IMR-90 (cell line): ENCODE measurements around the gene CD99L2. TPM values are rescaled to one million over a fixed set of nuclear protein-coding genes. Genes with fewer than 3 reads are reported as not detected.

Experiments
- ATAC-seq: fragments of 200-7000 bp; cut with Tn5 transposase; 2 replicates; pipeline ENCODE4 v1.9.1; 2020; ENCODE audit warnings: low read depth, mild to moderate bottlenecking, moderate library complexity
- BruUV-seq: library from RNA; stranded (reverse); fragments of 400-500 nt; replicated peaks from 2 replicates; lab custom pipeline; 2021; lab: Mats Ljungman, UMichigan
- CTCF ChIA-PET: fragments of 300-600 bp; formaldehyde crosslinking; extraction: SDS; loops from one replicate; lab custom pipeline; 2021; ENCODE audit warnings: antibody characterized with exemption; lab: Yijun Ruan, JAX
- POLR2A ChIA-PET: fragments of 300-600 bp; sonication (Branson Sonifier 250); formaldehyde crosslinking; loops from one replicate; lab custom pipeline; 2022; ENCODE audit warnings: antibody characterized with exemption; ENCODE audit not compliant: unreplicated experiment; lab: Charles Lee
- DNase-seq: peaks from one replicate; pipeline ENCODE4 v3.0.0; 2013
- H2AFZ ChIP-seq: replicated peaks from 2 replicates; pipeline ENCODE3; 2013; ENCODE audit warnings: low read length, mild to moderate bottlenecking; ENCODE audit not compliant: poor library complexity
- H2AK5ac ChIP-seq: 2 replicates; pipeline ENCODE4 v1.6.1; 2013; ENCODE audit warnings: low read depth, low read length, inconsistent platforms
- H2AK9ac ChIP-seq: replicated peaks from 2 replicates; pipeline ENCODE3; 2013; ENCODE audit warnings: mild to moderate bottlenecking, low read depth, low read length, moderate library complexity; ENCODE audit not compliant: poor library complexity
- H2BK120ac ChIP-seq: 2 replicates; pipeline ENCODE4 v1.6.1; 2013; ENCODE audit warnings: low read depth, low read length, inconsistent platforms
- H2BK15ac ChIP-seq: 3 replicates; pipeline ENCODE4 v1.6.1; 2013; ENCODE audit warnings: low read depth, low read length, inconsistent platforms
- H2BK20ac ChIP-seq: 2 replicates; pipeline ENCODE4 v1.6.1; 2013; ENCODE audit warnings: low read depth, mild to moderate bottlenecking, inconsistent platforms, low read length, moderate library complexity
- H2BK5ac ChIP-seq: 2 replicates; pipeline ENCODE4 v1.6.1; 2013; ENCODE audit warnings: mild to moderate bottlenecking, low read depth, low read length, inconsistent platforms; ENCODE audit not compliant: poor library complexity, severe bottlenecking
- H3K14ac ChIP-seq: replicated peaks from 2 replicates; pipeline ENCODE4 v1.6.1; 2013; ENCODE audit warnings: low read depth, low read length, inconsistent platforms
- H3K18ac ChIP-seq: 2 replicates; pipeline ENCODE4 v1.6.1; 2013; ENCODE audit warnings: low read depth, low read length, control low read depth
- H3K23ac ChIP-seq: 2 replicates; pipeline ENCODE4 v1.6.1; 2013; ENCODE audit warnings: low read depth, low read length, inconsistent platforms
- H3K27ac ChIP-seq: 2 replicates; pipeline ENCODE4 v1.5.1; 2013; ENCODE audit warnings: mild to moderate bottlenecking, control low read depth, low read length; ENCODE audit not compliant: insufficient read depth
- H3K27me3 ChIP-seq: 2 replicates; pipeline ENCODE4 v1.6.1; 2013; ENCODE audit warnings: low read length; ENCODE audit not compliant: control insufficient read depth, insufficient read depth
- H3K36me3 ChIP-seq: 2 replicates; pipeline ENCODE4 v1.6.1; 2013; ENCODE audit warnings: low read length, mixed read lengths; ENCODE audit not compliant: control insufficient read depth, insufficient read depth
- H3K4ac ChIP-seq: 2 replicates; pipeline ENCODE4 v1.6.1; 2013; ENCODE audit warnings: low read depth, low read length, inconsistent platforms
- H3K4me1 ChIP-seq: 2 replicates; pipeline ENCODE4 v1.6.1; 2013; ENCODE audit warnings: low read length, mixed read lengths; ENCODE audit not compliant: control insufficient read depth, insufficient read depth
- H3K4me2 ChIP-seq: 2 replicates; pipeline ENCODE4 v1.6.1; 2013; ENCODE audit warnings: low read depth, mild to moderate bottlenecking, control low read depth, low read length, moderate library complexity
- H3K4me3 ChIP-seq: 2 replicates; pipeline ENCODE4 v1.5.1; 2013; ENCODE audit warnings: low read depth, mild to moderate bottlenecking, control low read depth, low read length, moderate library complexity; ENCODE audit not compliant: insufficient read depth
- H3K56ac ChIP-seq: 2 replicates; pipeline ENCODE4 v1.6.1; 2013; ENCODE audit warnings: low read length, inconsistent platforms; ENCODE audit not compliant: insufficient read depth; ENCODE audit errors: extremely low read depth
- H3K79me1 ChIP-seq, 2 experiments: 2 replicates each; pipeline ENCODE4 v1.6.1; 2013; ENCODE audit warnings: low read length in 2 of 2, inconsistent platforms in 1 of 2, low read depth in 1 of 2
- H3K9ac ChIP-seq: 2 replicates; pipeline ENCODE4 v1.6.1; 2013; ENCODE audit warnings: low read depth, low read length, control low read depth
- H3K9me1 ChIP-seq: 2 replicates; pipeline ENCODE4 v1.6.1; 2013; ENCODE audit warnings: low read length, inconsistent platforms; ENCODE audit not compliant: insufficient read depth
- H3K9me3 ChIP-seq: 2 replicates; pipeline ENCODE4 v1.6.1; 2013; ENCODE audit warnings: low read length; ENCODE audit not compliant: control insufficient read depth, insufficient read depth
- H4K20me1 ChIP-seq: 2 replicates; pipeline ENCODE4 v1.6.1; 2013; ENCODE audit warnings: low read length, inconsistent platforms; ENCODE audit not compliant: insufficient read depth
- H4K5ac ChIP-seq: 2 replicates; pipeline ENCODE4 v1.6.1; 2013; ENCODE audit warnings: mild to moderate bottlenecking, low read depth, low read length, control low read depth
- H4K8ac ChIP-seq, 2 experiments: 2 replicates each; pipeline ENCODE4 v1.6.1; 2013; ENCODE audit warnings: low read depth in 2 of 2, low read length in 2 of 2, control low read depth in 1 of 2, inconsistent platforms in 1 of 2
- H4K91ac ChIP-seq: 2 replicates; pipeline ENCODE4 v1.6.1; 2013; ENCODE audit warnings: low read depth, low read length, inconsistent platforms; ENCODE audit not compliant: insufficient read depth
- CHD1 ChIP-seq: IDR thresholded peaks from 2 replicates; pipeline ENCODE4 v1.6.1; 2012; ENCODE audit warnings: low read depth, low read length, improper control_type of control experiment
- NFE2L2 ChIP-seq: fragments of 150-350 bp; IDR thresholded peaks from 2 replicates; pipeline ENCODE4 v1.6.1; 2016; ENCODE audit warnings: low read depth, mild to moderate bottlenecking, low read length
- POLR2A ChIP-seq: IDR thresholded peaks from 2 replicates; pipeline ENCODE4 v1.6.1; 2012; ENCODE audit warnings: mild to moderate bottlenecking, low read depth, low read length
- RFX5 ChIP-seq: IDR thresholded peaks from 2 replicates; pipeline ENCODE4 v1.8.0; 2012; ENCODE audit warnings: low read depth, mild to moderate bottlenecking, low read length, moderate library complexity
- WGBS, 2 experiments: methylation state at CpG; one replicate each; pipeline versions ENCODE4 v1.1.5 to v1.1.7; 2013; ENCODE audit warnings: missing lambda C conversion rate in 2 of 2; ENCODE audit not compliant: insufficient read length in 1 of 2; ENCODE audit errors: extremely low coverage in 2 of 2; 5-methylcytosine and 5-hydroxymethylcytosine counted together
- dilution Hi-C: fragments of 300-500 bp; cut with HindIII; formaldehyde crosslinking; loops from one replicate; pipeline ENCODE4 v1.14.3; 2018; ENCODE audit warnings: low sequenced_read_pairs; ENCODE audit not compliant: unreplicated experiment
- in situ Hi-C: fragments of 300-500 bp; cut with MboI; formaldehyde crosslinking; loops from 3 replicates; pipeline ENCODE4 v1.14.3; 2019; ENCODE audit warnings: low sequenced_read_pairs, inconsistent platforms, mixed read lengths
- intact Hi-C: fragments of 100-400 bp; cut with micrococcal nuclease; formaldehyde crosslinking; loops from 2 replicates; pipeline ENCODE4 v1.10.0; 2022
- polyA plus RNA-seq, 3 experiments: library from polyadenylated mRNA; depleted of rRNA; stranded (reverse); fragments of >200 nt; gene quantifications; 2 replicates each; pipeline ENCODE4 v1.2.3, GENCODE V29; 2012; ENCODE audit warnings: low replicate concordance in 1 of 3
- total RNA-seq: library from RNA; depleted of rRNA; stranded (reverse); fragments of >200 nt; gene quantifications from 2 replicates; pipeline ENCODE4 v1.2.3, GENCODE V29; 2012
- TF ChIP-seq, protein P1 (sequence below): fragments of 150-350 bp; IDR thresholded peaks from 2 replicates; pipeline ENCODE4 v1.6.1; 2017; ENCODE audit warnings: mild to moderate bottlenecking, antibody characterized with exemption, low read length, low read depth
- TF ChIP-seq, protein P2 (sequence below): conservative IDR thresholded peaks from 2 replicates; pipeline ENCODE4 v1.5.1; 2012; ENCODE audit warnings: mild to moderate bottlenecking, low read depth, low read length, improper control_type of control experiment
- TF ChIP-seq, protein P3 (sequence below): fragments of 150-350 bp; IDR thresholded peaks from 2 replicates; pipeline ENCODE4 v1.6.1; 2016; ENCODE audit warnings: low read depth, mild to moderate bottlenecking, low read length, moderate library complexity, borderline replicate concordance

Gene CD99L2
- total and polyA plus RNA-seq, 2 of the 4 experiments (the other 2 are of a cell fraction): 17.4 to 41.4 TPM

DNA sequence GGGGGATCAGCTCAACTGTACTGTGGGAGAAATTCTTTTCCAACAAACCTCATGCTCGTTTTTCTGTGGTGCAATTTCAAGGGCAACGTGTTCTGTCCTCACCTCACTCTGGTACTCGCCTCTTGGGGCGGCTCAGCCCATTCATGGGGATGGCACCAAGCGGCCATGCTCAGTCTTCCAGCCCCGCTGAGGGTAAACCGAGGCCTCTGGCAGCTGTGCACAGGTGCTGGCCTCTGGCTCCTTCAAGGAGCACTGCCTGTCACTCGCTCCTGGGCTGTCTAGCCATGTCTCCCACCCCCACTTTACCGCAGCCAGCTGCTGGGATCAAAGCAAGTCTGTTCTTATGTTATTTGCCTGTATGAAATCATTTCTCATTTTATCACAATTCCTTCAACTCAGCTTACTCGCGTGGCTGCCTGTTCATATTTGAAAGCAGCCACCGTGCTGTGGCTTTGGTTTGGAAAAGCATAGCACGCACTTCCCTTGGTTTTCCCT, 135.1 kb downstream of the CD99L2 start:
- in situ Hi-C loops (no loop called here), intact Hi-C loops (no loop called here), dilution Hi-C loops (no loop called here)
- H4K91ac ChIP-seq: no peak overlapping the region
- H4K8ac ChIP-seq: no peak overlapping the region
- DNase-seq (no peak), ATAC-seq (no peak)
- H3K4me2 ChIP-seq: no peak overlapping the region
- no peak overlapping the region for H2AK9ac ChIP-seq
- H3K14ac ChIP-seq: no peak overlapping the region
- H3K56ac ChIP-seq: no peak overlapping the region
- no peak overlapping the region for H3K9ac ChIP-seq
- no peak overlapping the region for H3K4ac ChIP-seq
- H3K27ac ChIP-seq: no peak overlapping the region
- H3K36me3 ChIP-seq: peaks cover 2% of the 10 kb centered on the region
- no peaks in the 10 kb centered on the region for H3K79me1 ChIP-seq
- H3K9me3 ChIP-seq: 0 out of 2 replicates have a peak, but pooled peaks cover 2% of the 10 kb centered on the region
- no peak overlapping the region for H2BK20ac ChIP-seq
- no peak overlapping the region for H2BK15ac ChIP-seq
- H3K9me1 ChIP-seq: 0 out of 2 replicates have a peak, but pooled peaks cover 2% of the 10 kb centered on the region
- no peak overlapping the region for H2AK5ac ChIP-seq
- no peak overlapping the region for H3K4me3 ChIP-seq
- peaks cover 11% of the 10 kb centered on the region for H3K4me1 ChIP-seq
- POLR2A ChIA-PET: no interaction called here
- no peak overlapping the region for H2AFZ ChIP-seq
- CTCF ChIA-PET: no interaction called here
- no peak overlapping the region for H2BK120ac ChIP-seq
- no peak overlapping the region for H2BK5ac ChIP-seq
- WGBS, 2 experiments: 78% methylated on average over 10 of the region's 13 CpGs; no CpG with 5 or more reads in 1 of the 2 experiments
- H3K27me3 ChIP-seq: no peaks in the 10 kb centered on the region
- no TSS peak for BruUV-seq
- no peaks in the 10 kb centered on the region; the same call in 1 of the 2 replicates for H4K20me1 ChIP-seq
- H3K23ac ChIP-seq: no peak overlapping the region
- H3K18ac ChIP-seq: no peak overlapping the region
- TF ChIP-seq RFX5 (no peak), POLR2A (no peak), NFE2L2 (no peak), CHD1 (no peak)
- TF ChIP-seq, protein P1, sequence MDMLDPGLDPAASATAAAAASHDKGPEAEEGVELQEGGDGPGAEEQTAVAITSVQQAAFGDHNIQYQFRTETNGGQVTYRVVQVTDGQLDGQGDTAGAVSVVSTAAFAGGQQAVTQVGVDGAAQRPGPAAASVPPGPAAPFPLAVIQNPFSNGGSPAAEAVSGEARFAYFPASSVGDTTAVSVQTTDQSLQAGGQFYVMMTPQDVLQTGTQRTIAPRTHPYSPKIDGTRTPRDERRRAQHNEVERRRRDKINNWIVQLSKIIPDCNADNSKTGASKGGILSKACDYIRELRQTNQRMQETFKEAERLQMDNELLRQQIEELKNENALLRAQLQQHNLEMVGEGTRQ: no peak
- TF ChIP-seq, protein P2, sequence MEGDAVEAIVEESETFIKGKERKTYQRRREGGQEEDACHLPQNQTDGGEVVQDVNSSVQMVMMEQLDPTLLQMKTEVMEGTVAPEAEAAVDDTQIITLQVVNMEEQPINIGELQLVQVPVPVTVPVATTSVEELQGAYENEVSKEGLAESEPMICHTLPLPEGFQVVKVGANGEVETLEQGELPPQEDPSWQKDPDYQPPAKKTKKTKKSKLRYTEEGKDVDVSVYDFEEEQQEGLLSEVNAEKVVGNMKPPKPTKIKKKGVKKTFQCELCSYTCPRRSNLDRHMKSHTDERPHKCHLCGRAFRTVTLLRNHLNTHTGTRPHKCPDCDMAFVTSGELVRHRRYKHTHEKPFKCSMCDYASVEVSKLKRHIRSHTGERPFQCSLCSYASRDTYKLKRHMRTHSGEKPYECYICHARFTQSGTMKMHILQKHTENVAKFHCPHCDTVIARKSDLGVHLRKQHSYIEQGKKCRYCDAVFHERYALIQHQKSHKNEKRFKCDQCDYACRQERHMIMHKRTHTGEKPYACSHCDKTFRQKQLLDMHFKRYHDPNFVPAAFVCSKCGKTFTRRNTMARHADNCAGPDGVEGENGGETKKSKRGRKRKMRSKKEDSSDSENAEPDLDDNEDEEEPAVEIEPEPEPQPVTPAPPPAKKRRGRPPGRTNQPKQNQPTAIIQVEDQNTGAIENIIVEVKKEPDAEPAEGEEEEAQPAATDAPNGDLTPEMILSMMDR: no peak
- TF ChIP-seq, protein P3, sequence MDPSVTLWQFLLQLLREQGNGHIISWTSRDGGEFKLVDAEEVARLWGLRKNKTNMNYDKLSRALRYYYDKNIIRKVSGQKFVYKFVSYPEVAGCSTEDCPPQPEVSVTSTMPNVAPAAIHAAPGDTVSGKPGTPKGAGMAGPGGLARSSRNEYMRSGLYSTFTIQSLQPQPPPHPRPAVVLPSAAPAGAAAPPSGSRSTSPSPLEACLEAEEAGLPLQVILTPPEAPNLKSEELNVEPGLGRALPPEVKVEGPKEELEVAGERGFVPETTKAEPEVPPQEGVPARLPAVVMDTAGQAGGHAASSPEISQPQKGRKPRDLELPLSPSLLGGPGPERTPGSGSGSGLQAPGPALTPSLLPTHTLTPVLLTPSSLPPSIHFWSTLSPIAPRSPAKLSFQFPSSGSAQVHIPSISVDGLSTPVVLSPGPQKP: no peak
- H4K5ac ChIP-seq: no peak overlapping the region
